Vagina (tissue), 2 donors: ENCODE results near the gene RSPH3.

Source experiments
- POLR2A ChIP-seq, 2 donors: fragments of 450-650 bp; IDR thresholded peaks; one replicate each; pipeline ENCODE4 v1.6.1; 2017; ENCODE audit warnings: antibody characterized with exemption in 2 of 2, mild to moderate bottlenecking in 2 of 2, moderate library complexity in 2 of 2
- POLR2AphosphoS5 ChIP-seq, 2 donors: sonication (generic); formaldehyde crosslinking; IDR thresholded peaks; one replicate each; pipeline ENCODE4 v1.9.0; 2017; ENCODE audit warnings: antibody characterized with exemption in 2 of 2, mild to moderate bottlenecking in 2 of 2, low read depth in 1 of 2; ENCODE audit not compliant: insufficient read depth in 1 of 2
- TF ChIP-seq, protein P1 (sequence below), 3 experiments: fragments of 450-650 bp in 2 of 3; fragments of 200-600 bp in 1 of 3; sonication (generic) in 1 of 3; IDR thresholded peaks; one replicate each; pipeline ENCODE4 v1.5.1; 2017 to 2019; ENCODE audit warnings: antibody characterized with exemption in 3 of 3, mild to moderate bottlenecking in 2 of 3, moderate library complexity in 2 of 3

DNA sequence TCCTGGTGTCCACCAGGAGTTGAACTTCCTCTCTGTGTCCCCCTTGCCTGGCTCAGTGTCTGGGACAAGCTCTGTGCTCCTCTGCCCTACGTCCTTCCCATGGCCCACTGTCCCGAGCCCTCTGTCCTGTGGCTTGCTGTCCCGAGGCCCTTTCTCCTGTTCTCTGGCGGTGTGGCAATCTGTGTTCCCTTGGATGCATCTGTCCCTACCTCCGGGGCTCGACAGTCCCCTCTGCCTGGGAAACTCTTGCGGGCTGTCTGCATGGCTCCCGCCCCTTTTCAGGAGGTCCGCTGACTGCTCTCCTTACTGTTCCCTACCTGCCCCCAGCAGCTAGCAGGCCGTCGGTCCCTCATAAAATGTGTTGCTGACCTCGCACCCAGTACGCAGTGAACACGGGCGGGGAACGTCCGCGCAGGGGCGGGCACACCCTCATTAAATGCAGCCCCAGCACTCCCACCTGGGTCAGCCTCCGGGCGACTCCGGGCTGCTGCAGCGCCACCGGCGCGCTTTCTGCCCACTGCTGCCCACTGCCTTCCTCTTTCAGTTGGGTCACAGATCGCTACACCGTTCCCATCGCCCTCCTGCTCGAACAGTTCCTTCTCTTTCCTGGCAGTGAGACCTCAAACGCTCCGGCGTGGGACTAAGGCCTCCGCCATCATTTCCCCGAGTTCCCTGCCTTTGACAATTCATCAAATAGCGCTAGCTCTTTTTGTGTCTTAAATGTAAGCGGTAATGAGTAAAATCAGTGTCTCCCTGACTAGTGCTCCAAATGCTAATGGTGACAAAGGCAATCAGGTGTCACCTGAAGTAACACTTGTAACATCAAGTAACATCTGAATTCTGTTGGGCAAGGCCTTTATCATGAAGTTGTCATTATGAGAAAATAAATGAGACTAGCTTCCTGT is 60.5 kb downstream of the RSPH3 start:
- TF ChIP-seq, protein P1, sequence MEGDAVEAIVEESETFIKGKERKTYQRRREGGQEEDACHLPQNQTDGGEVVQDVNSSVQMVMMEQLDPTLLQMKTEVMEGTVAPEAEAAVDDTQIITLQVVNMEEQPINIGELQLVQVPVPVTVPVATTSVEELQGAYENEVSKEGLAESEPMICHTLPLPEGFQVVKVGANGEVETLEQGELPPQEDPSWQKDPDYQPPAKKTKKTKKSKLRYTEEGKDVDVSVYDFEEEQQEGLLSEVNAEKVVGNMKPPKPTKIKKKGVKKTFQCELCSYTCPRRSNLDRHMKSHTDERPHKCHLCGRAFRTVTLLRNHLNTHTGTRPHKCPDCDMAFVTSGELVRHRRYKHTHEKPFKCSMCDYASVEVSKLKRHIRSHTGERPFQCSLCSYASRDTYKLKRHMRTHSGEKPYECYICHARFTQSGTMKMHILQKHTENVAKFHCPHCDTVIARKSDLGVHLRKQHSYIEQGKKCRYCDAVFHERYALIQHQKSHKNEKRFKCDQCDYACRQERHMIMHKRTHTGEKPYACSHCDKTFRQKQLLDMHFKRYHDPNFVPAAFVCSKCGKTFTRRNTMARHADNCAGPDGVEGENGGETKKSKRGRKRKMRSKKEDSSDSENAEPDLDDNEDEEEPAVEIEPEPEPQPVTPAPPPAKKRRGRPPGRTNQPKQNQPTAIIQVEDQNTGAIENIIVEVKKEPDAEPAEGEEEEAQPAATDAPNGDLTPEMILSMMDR (IDR thresholded peaks at IDR 0.05), result no peak
- no peak for TF ChIP-seq POLR2AphosphoS5 (IDR thresholded peaks at IDR 0.05; ENCODE audit: insufficient read depth in 1 of 2, low read depth in 1 of 2)
- no peak for TF ChIP-seq POLR2A (IDR thresholded peaks at IDR 0.05)
